A549 (cell line): ENCODE data around the gene PLAAT2.

Source experiments
- CTCF ChIP-seq: fragments of >200 bp; sonication (Bioruptor Twin); formaldehyde crosslinking; IDR thresholded peaks from 3 replicates; pipeline ENCODE4 v1.5.1; 2016
- ELK1 ChIP-seq: fragments of 150-350 bp; IDR thresholded peaks from 2 replicates; pipeline ENCODE4 v1.6.1; 2014; ENCODE audit warnings: low read depth, mild to moderate bottlenecking, low read length
- HOXA7 ChIP-seq: fragments of 250-450 bp; sonication (Bioruptor Pico); IDR thresholded peaks from 2 replicates; pipeline ENCODE4 v1.5.0; 2020; ENCODE audit warnings: mild to moderate bottlenecking, moderate library complexity
- NR3C1 ChIP-seq: fragments of >200 bp; sonication (Bioruptor Twin); formaldehyde crosslinking; IDR thresholded peaks from 3 replicates; pipeline ENCODE4 v1.6.1; 2017
- POLR2A ChIP-seq: IDR thresholded peaks from 2 replicates; pipeline ENCODE4 v1.6.1; 2012; ENCODE audit warnings: mild to moderate bottlenecking, low read length
- POLR2AphosphoS2 ChIP-seq: conservative IDR thresholded peaks from 2 replicates; pipeline ENCODE4 v1.6.1; 2012; ENCODE audit warnings: low read length, improper control_type of control experiment, inconsistent platforms

- TF ChIP-seq CTCF (peak; percentile 62), POLR2A (no peak), POLR2AphosphoS2 (no peak), ELK1 (no peak), NR3C1 (no peak), HOXA7 (CRISPR knock-in tag) (no peak)
These were observed 29.8 kb upstream of the PLAAT2 start for GRCh38 chr11:63592975-63593395.
